Kidney (tissue), 14 donors: ENCODE measurements around the gene ODF2. TPM values are rescaled to one million over a fixed set of nuclear protein-coding genes. Genes with fewer than 3 reads are reported as not detected.
"Not testable (repeated sequence)": the region's sequence is repeated elsewhere in the genome, so short reads cannot be mapped to it uniquely, and the experiment has no call there.

Experiments used
- DNase-seq, 5 donors: peaks; one replicate each; pipeline ENCODE4 v3.0.0-alpha.2; 2013 to 2020
- FAIRE-seq: peaks from 2 replicates; lab custom pipeline; 2012; peaks lifted over from hg19 to GRCh38; lab: Jason Lieb, UNC
- H3K27ac ChIP-seq, 2 donors: one replicate each; pipeline ENCODE4 v1.7.0; 2013; ENCODE audit warnings: low read depth in 2 of 2, low read length in 2 of 2, inconsistent platforms in 1 of 2
- H3K27me3 ChIP-seq: one replicate; pipeline ENCODE4 v1.7.1; 2013; ENCODE audit warnings: low read length, inconsistent platforms; ENCODE audit not compliant: control insufficient read depth, insufficient read depth
- H3K36me3 ChIP-seq, 3 donors: one replicate each; pipeline versions ENCODE4 v1.7.0 to v1.7.1; 2013; ENCODE audit warnings: low read length in 3 of 3, control low read depth in 1 of 3, inconsistent platforms in 1 of 3; ENCODE audit not compliant: insufficient read depth in 3 of 3, control insufficient read depth in 2 of 3
- H3K4me1 ChIP-seq, 3 donors: one replicate each; pipeline versions ENCODE4 v1.7.0 to v1.7.1; 2013; ENCODE audit warnings: low read length in 3 of 3, inconsistent platforms in 1 of 3, low read depth in 1 of 3; ENCODE audit not compliant: control insufficient read depth in 2 of 3, insufficient read depth in 2 of 3
- H3K4me3 ChIP-seq, 3 donors: one replicate each; pipeline versions ENCODE4 v1.7.0 to v1.8.1; 2013; ENCODE audit warnings: low read length in 3 of 3, control low read depth in 1 of 3, inconsistent platforms in 1 of 3
- H3K9ac ChIP-seq, 3 donors: one replicate each; pipeline versions ENCODE4 v1.7.0 to v1.7.1; 2013; ENCODE audit warnings: low read length in 3 of 3, control low read depth in 1 of 3, inconsistent platforms in 1 of 3
- H3K9me3 ChIP-seq, 3 donors: one replicate each; pipeline versions ENCODE4 v1.7.0 to v1.7.1; 2013; ENCODE audit warnings: low read length in 3 of 3, control low read depth in 1 of 3, inconsistent platforms in 1 of 3; ENCODE audit not compliant: control insufficient read depth in 2 of 3, insufficient read depth in 1 of 3
- CTCF ChIP-seq: IDR thresholded peaks from 3 replicates; pipeline ENCODE4 v1.5.1; 2012; ENCODE audit warnings: mild to moderate bottlenecking, moderate library complexity, borderline replicate concordance; ENCODE audit not compliant: insufficient read depth; ENCODE audit errors: extremely low read depth
- intact Hi-C: fragments of 100-400 bp; cut with DNase I; formaldehyde crosslinking; loops from one replicate; pipeline ENCODE4 v1.11.1; 2022
- polyA plus RNA-seq: library from polyadenylated mRNA; stranded (reverse); fragments of 350-450 nt; fragmentation: Illumina TruSeq; extraction: RNeasy Lipid Tissue Mini Kit (QIAGEN cat#74804); gene quantifications from one replicate; pipeline ENCODE4 v1.2.3, GENCODE V29; 2014; ENCODE audit warnings: low read depth, low replicate concordance; ENCODE audit not compliant: insufficient read depth
- total RNA-seq: library from RNA; stranded (reverse); fragmentation: NEBNext Ultra II Directional; extraction: Animal tissue kit (Norgen Biotek cat#: 25700); gene quantifications from one replicate; pipeline ENCODE4 v1.2.1, GENCODE V29; 2021
- donor health status: control.
- donor health status: control.
- donor health status: control.
- donor health status: control.
- donor health status: control.
- donor health status: DM: yes; HTN: yes; CAD: no.
- donor health status: Normal renal cell carcinoma (clear cell type).

Gene ODF2
- total and polyA plus RNA-seq, 2 donors from 2014 or later = 10.6 to 23.6 TPM

GRCh38 chr9:128420060-128420650, 35.7 kb upstream of the ODF2 start:
- Histone ChIP-seq H3K27ac (peak overlapping the region in 1 of 2 donors; percentile 51), H3K36me3 (no peaks in the 10 kb centered on the region), H3K9ac (peak overlapping the region in 2 of 3 donors; percentile 12 to 22), H3K9me3 (no peaks in the 10 kb centered on the region), H3K4me3 (peak overlapping the region in 2 of 3 donors; percentile 26 to 70), H3K27me3 (peaks cover 2% of the 10 kb centered on the region), H3K4me1 (peaks cover 0 to 12% (median 0%) of the 10 kb centered on the region in 3 donors)
- intact Hi-C loops = no loop called here
- no peak for FAIRE-seq
- peak; percentile 59 for TF ChIP-seq CTCF
- peak; percentile 77 to 92 (median 89) for DNase-seq

- no peaks in the 10 kb centered on the region for H3K9me3 ChIP-seq
- FAIRE-seq (no peak), DNase-seq (peak; percentile 60 to 88 (median 81))
- no peaks in the 10 kb centered on the region for H3K36me3 ChIP-seq
- peaks cover 2% of the 10 kb centered on the region for H3K27me3 ChIP-seq
- H3K27ac ChIP-seq = peak within 1 kb of the TSS in 1 of 2 donors; percentile 51
- H3K4me3 ChIP-seq = peak within 1 kb of the TSS; percentile 42 to 70 (median 46)
- peak within 1 kb of the TSS in 2 of 3 donors; percentile 22 to 46 for H3K9ac ChIP-seq
- peaks cover 0 to 12% (median 0%) of the 10 kb centered on the region in 3 donors for H3K4me1 ChIP-seq
- intact Hi-C loops = no loop called here
- no peak for TF ChIP-seq CTCF
Observed at GRCh38 chr9:128420651-128421481, 34.9 kb upstream of the ODF2 start, which contains the start of gene CERCAM. Gene CERCAM (plus strand): TSS chr9:128420857. CDS start chr9:128420878, 21 bp downstream.

- intact Hi-C loops = no loop called here
- no peak for FAIRE-seq
- Histone ChIP-seq H3K9ac (peak overlapping the region in 1 of 3 donors; percentile 46), H3K36me3 (no peaks in the 10 kb centered on the region), H3K4me3 (peak overlapping the region in 2 of 3 donors; percentile 46 to 70), H3K9me3 (no peaks in the 10 kb centered on the region), H3K27ac (no peak overlapping the region), H3K4me1 (peaks cover 0 to 12% (median 0%) of the 10 kb centered on the region in 3 donors), H3K27me3 (peaks cover 2% of the 10 kb centered on the region)
- DNase-seq = peak in 1 of 5 donors; percentile 70
- no peak for TF ChIP-seq CTCF
Observed at GRCh38 chr9:128421482-128421996, 34.3 kb upstream of the ODF2 start.

- intact Hi-C loops, H3K9me3 ChIP-seq, H3K4me3 ChIP-seq, FAIRE-seq, H3K27me3 ChIP-seq, H3K9ac ChIP-seq, DNase-seq, H3K36me3 ChIP-seq, H3K27ac ChIP-seq: not testable (repeated sequence)
- H3K4me1 ChIP-seq = peaks cover 0 to 12% (median 0%) of the 10 kb centered on the region in 3 donors
Observed at GRCh38 chr9:128422022-128422782, 33.6 kb upstream of the ODF2 start.
